ENCODE results near the gene NTSR1. TPM values are rescaled to one million over a fixed set of nuclear protein-coding genes. Genes with fewer than 3 reads are reported as not detected.

NTSR1 gene
- under 0.01 and 0.12 TPM in 2 replicates for total RNA-seq (ENCODE audit: low replicate concordance)

DNA sequence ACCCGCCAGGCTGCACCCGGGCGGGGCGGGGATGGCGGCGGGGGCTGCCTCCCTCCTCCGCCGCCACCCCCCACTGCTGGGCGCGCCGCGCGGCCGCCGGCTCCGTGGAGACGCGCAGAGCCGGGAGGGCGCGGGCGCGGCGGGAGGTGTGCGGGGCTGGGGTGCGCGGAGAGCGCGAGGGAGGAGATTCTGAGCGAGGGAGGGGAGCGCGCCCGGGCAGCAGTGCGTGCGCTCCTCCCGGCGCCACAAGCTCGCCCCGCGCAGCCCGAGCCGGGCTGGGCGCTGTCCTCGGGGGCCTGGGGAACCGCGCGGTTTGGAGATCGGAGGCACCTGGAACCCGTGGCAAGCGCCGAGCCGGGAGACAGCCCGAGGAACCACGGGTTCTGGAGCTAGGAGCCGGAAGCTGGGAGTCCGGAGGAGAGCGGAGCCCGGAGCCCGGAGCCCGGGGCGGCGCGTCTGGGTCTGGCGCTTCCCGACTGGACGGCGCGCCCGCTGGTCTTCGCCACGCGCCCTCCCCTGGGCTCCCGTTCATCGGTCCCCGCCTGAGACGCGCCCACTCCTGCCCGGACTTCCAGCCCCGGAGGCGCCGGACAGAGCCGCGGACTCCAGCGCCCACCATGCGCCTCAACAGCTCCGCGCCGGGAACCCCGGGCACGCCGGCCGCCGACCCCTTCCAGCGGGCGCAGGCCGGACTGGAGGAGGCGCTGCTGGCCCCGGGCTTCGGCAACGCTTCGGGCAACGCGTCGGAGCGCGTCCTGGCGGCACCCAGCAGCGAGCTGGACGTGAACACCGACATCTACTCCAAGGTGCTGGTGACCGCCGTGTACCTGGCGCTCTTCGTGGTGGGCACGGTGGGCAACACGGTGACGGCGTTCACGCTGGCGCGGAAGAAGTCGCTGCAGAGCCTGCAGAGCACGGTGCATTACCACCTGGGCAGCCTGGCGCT lies at the start of gene NTSR1:
Gene NTSR1 (plus strand): TSS at position 246 of the 946 bp plus-strand sequence. CDS start 372 bp downstream, at position 618.

DNA sequence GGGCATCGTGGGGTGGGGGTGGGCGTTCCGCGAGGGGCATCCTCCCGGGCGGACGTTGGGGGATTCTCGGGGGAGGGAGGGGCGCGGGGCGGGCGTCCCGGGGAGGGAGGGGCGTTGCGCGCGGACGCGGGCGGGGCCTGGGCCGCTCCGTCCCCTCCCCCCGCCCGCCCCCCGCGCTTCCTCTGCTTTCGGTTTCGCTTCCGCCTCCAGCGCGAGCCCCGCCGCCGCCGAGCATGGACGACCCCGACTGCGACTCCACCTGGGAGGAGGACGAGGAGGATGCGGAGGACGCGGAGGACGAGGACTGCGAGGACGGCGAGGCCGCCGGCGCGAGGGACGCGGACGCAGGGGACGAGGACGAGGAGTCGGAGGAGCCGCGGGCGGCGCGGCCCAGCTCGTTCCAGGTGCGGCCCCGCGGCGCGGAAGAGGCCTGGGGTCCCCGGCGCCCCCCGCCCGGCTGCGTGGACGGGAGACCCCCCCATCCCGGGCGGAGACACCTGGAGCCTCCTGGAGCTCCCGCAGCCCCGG lies 96.1 kb downstream of the NTSR1 start, which contains the start of gene OGFR:
Gene OGFR (plus strand): TSS at position 209 of the 528 bp plus-strand sequence. CDS start 25 bp downstream, at position 234.

Other genes with a start within 250 kb of the NTSR1 start
- 1.7 TPM in 1 of 2 replicates, not detected in the other for gene GATA5, start 232.8 kb upstream of the NTSR1 start, total RNA-seq (ENCODE audit: low replicate concordance)
- gene SLCO4A1, start 66.3 kb upstream of the NTSR1 start, total RNA-seq (ENCODE audit: low replicate concordance), result 0.35 TPM in 1 of 2 replicates, not detected in the other
- gene MRGBP, start 87.6 kb downstream of the NTSR1 start, total RNA-seq (ENCODE audit: low replicate concordance), result 8.0 and 16.0 TPM in 2 replicates
- 24.1 and 39.2 TPM in 2 replicates for gene OGFR, start 96.0 kb downstream of the NTSR1 start, total RNA-seq (ENCODE audit: low replicate concordance)
- gene COL9A3, start 108.2 kb downstream of the NTSR1 start, total RNA-seq (ENCODE audit: low replicate concordance), result 0.30 TPM in 1 of 2 replicates, not detected in the other
- gene TCFL5, start 153.0 kb downstream of the NTSR1 start, total RNA-seq (ENCODE audit: low replicate concordance), result 11.5 and 12.5 TPM in 2 replicates
- 24.8 and 25.5 TPM in 2 replicates for gene DIDO1, start 217.7 kb downstream of the NTSR1 start, total RNA-seq (ENCODE audit: low replicate concordance)
- 37.5 and 39.4 TPM in 2 replicates for gene GID8, start 229.3 kb downstream of the NTSR1 start, total RNA-seq (ENCODE audit: low replicate concordance)
- gene SLC17A9, start 243.9 kb downstream of the NTSR1 start, total RNA-seq (ENCODE audit: low replicate concordance), result 2.5 and 20.9 TPM in 2 replicates